K562 treated with DMSO at 1 percent for 48 hours (cell line): ENCODE data around the gene CCT3. TPM values are rescaled to one million over a fixed set of nuclear protein-coding genes. Genes with fewer than 3 reads are reported as not detected.

Experiments
- total RNA-seq: library from RNA; unstranded; fragments of 300-600 nt; gene quantifications from 2 replicates; pipeline ENCODE4 v1.2.3, GENCODE V29; 2022; ENCODE audit warnings: low replicate concordance; ENCODE audit errors: extremely low read depth

Gene CCT3
- total RNA-seq: 1,364 TPM in 1 of 2 replicates, not detected in the other

GRCh38 chr1:156338180-156338976 is at the start of gene CCT3, which contains the start of gene TSACC:
Gene CCT3 (minus strand): TSS chr1:156338292. CDS start chr1:156338184, 108 bp downstream.
Gene TSACC (plus strand): TSS chr1:156338526. CDS start chr1:156339758, 1,232 bp downstream.

GRCh38 chr1:156368889-156369684 is 31.0 kb upstream of the CCT3 start, which contains the start of gene RHBG:
Gene RHBG (plus strand): TSS chr1:156369211. CDS start chr1:156369250, 39 bp downstream.

DNA sequence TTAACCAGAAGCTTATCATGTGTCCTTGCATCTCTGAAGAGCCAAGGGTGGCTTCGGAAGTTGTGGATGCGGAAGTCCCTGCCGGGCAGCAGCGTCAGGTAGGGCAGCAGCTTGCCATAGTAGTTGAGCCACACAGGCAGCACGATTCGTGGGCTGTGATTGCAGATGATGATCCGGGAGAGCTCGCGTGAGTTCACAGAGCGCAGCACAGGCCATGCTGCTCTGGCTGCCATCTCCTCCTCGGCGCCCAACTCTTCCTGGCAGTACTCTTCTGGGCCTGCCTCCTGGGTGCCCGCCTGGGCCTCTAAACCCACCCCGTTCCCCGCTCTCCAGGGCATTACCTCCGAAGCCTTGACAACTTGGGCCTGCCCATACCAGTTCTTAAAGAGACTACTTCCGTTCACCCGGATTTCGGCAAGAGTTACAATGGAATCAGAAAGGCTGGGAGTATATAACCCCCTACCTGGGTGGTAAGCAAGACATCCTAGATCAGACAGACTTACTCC is 39.2 kb downstream of the CCT3 start, which contains the start of gene VHLL:
TSS of gene VHLL (minus strand) at position 456 of the 506 bp plus-strand sequence. CDS start at position 338, 118 bp downstream.

GRCh38 chr1:156295391-156295947 is 42.6 kb downstream of the CCT3 start, which contains the start of gene GLMP:
Gene GLMP (minus strand): TSS chr1:156295679. CDS start chr1:156295645, 34 bp downstream.

GRCh38 chr1:156284112-156284511 is 54.0 kb downstream of the CCT3 start, which contains the start of gene TMEM79:
Gene TMEM79 (plus strand): TSS chr1:156284325. CDS start chr1:156285227, 902 bp downstream.

GRCh38 chr1:156282479-156283222 is 55.4 kb downstream of the CCT3 start, which contains the start of gene SMG5:
Gene SMG5 (minus strand): TSS chr1:156282825. CDS start chr1:156282680, 145 bp downstream.

Other genes starting within 250 kb of the CCT3 start
- not detected in 2 replicates for gene LMNA, start 223.6 kb downstream of the CCT3 start, total RNA-seq
- gene SEMA4A, start 184.7 kb downstream of the CCT3 start, total RNA-seq: not detected in 2 replicates
- not detected in 2 replicates for gene SLC25A44, start 144.2 kb downstream of the CCT3 start, total RNA-seq
- not detected in 2 replicates for gene PMF1, start 125.3 kb downstream of the CCT3 start, total RNA-seq
- gene BGLAP, start 96.1 kb downstream of the CCT3 start, total RNA-seq: not detected in 2 replicates
- gene PAQR6, start 90.2 kb downstream of the CCT3 start, total RNA-seq: not detected in 2 replicates
- not detected in 2 replicates for gene SMG5, start 55.5 kb downstream of the CCT3 start, total RNA-seq
- not detected in 2 replicates for gene TMEM79, start 54.0 kb downstream of the CCT3 start, total RNA-seq
- not detected in 2 replicates for gene GLMP, start 42.6 kb downstream of the CCT3 start, total RNA-seq
- gene VHLL, start 39.0 kb downstream of the CCT3 start, total RNA-seq: not detected in 2 replicates
- not detected in 2 replicates for gene TSACC, start 234 bp upstream of the CCT3 start, total RNA-seq
- not detected in 2 replicates for gene RHBG, start 30.9 kb upstream of the CCT3 start, total RNA-seq
- gene MEF2D, start 162.5 kb upstream of the CCT3 start, total RNA-seq: not detected in 2 replicates
- gene IQGAP3, start 234.3 kb upstream of the CCT3 start, total RNA-seq: not detected in 2 replicates
- not detected in 2 replicates for gene TTC24, start 241.4 kb upstream of the CCT3 start, total RNA-seq